NCI-H748 treated with DMSO at 0.1 percent for 48 hours (cell line): ENCODE results near the gene LKAAEAR1.

ENCODE experiments used
- DNase-seq: peaks from one replicate; lab custom pipeline; 2025; lab: John Stamatoyannopoulos, UW

Gene LKAAEAR1

DNA sequence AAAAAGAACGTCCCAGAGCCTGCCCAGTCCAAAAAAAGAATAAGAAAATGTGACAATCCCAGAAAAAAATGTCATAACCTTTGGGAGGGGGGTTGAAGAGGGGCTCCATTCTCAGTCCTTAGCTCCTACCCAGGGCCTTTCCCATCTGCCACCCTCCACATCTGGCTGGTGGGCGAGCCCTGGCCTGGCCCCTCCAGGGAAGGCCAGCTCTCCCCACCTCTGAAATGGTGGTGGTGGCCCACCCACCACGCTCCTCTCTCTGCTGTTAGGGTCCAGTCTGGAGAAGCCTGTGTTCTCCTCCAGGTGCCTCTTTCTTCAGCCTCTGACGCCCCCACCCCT, 5.3 kb downstream of the LKAAEAR1 start:
- DNase-seq = no peak

DNA sequence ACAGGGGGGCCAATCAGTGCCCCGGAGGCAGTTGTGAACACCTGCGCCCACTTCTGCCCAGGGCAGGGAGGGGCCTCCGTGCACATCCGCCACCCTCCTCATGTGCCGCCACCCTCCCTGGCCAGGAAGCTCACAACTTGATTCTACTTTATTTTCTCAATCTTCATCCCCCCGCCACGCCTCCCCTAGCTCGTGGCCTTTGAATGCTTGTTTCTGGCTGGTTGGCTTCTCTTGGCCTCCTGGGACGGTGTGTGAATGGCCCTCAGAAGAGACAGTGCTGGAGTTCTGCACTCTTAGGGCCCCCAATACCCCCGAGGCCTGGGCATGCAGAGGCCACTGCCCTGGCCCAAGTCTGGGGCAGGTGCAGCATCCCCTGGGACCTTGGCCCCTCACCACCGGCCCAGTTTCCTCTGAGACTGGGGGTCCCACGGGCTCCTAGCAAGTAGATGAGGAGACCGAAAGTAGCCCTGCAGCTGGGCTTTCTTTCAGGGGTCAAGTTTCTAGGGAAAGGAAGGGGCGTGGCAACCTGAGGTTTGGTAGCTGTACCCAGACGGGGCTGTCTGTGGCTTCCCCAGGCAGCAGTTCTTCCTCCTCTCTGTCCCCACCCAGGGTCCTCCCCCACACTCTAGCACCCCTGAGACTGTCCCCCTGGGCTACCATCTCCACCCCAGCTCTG, 6.2 kb downstream of the LKAAEAR1 start:
- DNase-seq = no peak

DNA sequence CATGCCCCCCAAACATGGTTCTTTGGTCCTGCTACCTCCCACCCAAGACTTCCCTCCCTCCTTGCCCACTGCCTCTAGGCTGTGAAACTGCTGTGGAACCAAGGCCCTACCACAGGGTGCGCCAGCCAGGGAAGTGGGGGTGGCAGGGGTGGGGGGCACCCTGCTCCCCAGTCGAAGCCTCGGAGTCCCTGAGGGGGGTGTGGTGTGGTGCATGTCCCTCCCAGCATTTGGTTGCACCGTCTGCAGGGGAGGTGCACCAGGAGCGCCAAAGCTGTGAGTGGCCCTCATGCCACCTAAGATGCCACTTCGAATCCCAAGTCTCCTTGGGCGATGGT, 6.7 kb downstream of the LKAAEAR1 start:
- no peak for DNase-seq

DNA sequence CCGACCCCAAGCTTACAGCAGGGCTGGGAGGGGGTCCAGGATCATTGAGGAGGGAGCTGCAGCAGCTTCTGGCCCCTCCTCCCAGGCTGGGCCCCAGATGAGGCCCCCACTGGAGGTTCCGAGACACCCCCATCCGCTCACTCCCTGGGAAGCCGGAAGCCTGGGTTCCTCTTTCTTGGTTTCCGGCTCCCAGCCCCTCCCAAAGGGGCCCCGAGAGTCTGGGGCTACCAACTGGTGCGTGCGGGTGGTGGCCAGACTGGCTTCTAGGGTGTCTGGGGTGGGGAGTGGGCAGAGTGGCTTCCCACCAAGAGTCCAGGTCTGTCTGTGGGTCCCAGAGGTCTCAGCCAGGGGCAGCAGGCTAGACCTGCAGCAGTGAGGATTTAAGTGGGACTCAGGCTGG, 7.1 kb downstream of the LKAAEAR1 start:
- DNase-seq = no peak

DNA sequence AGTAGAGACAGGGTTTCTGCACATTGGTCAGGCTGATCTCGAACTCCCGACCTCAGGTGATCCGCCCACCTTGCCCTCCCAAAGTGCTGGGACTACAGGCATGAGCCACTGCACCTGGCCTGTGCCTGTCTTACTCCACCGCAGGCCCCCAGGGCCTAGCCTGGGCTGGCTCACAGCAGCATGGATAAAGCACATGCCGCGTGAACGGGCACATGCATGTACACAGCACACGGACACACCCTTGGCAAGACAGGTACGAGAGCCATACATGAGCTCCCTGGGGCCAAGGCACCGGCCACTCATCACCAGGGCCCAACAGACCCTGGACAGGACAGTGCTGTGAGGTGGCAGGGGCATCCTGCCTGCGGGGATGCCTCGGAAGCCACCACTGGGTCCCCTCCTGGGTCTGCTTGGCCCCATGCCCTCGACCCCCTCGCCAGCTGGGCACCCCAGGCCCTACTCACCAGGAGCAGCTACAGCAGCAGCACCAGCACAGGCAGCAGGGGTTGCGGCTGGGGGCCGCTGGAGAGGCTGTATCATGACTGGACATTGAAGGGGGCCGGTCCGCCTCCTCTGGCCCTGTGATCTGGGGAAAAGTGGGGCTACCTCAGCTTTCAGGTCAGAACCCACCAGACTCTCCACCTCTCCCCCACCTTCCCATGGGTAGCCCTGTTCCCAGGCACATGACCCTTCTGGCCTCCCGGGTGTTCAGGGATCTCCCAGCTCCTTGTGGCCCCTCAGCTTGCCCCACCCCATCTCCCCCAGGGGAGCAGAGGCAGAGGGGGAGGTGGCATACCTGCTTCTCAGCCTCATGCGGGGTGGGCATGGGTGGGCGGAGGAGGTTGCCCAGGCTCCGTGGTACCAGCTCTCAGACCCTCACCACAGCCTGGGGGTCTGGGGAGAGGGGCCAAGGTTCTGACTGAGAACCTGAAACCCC, 7.9 kb downstream of the LKAAEAR1 start:
- no peak for DNase-seq

DNA sequence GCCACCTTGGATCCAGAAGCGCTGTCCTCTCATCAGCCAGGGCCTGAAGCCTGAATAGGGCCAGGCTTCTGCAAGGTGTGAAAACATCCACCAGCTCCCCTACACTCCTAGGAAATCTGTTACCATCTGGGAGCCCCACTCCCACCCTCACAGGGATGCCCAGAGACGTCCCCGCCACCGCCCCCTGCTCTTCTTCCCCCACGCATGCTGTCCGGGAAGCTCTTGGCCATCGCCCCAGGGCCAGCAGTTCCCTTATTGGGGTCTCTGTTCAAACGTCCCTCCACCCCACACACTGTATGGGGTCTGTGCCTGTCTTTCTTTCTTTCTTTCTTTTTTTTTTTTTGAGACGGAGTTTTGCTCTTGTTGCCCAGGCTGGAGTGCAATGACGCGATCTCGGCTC, 8.6 kb downstream of the LKAAEAR1 start:
- no peak for DNase-seq

DNA sequence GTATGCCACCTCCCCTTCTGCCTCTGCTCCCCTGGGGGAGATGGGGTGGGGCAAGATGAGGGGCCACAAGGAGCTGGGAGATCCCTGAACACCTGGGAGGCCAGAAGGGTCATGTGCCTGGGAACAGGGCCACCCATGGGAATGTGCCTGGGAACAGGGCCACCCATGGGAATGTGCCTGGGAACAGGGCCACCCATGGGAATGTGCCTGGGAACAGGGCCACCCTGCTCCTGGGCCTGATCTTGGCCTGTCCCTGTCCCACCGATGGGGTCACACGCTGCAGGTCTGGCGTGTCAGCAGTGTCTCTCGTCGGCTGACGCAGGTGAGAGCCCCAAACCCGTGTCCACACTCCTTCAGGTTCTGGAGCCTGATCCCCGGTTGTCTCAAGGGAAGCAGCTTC, 9.2 kb downstream of the LKAAEAR1 start:
- DNase-seq = no peak

DNA sequence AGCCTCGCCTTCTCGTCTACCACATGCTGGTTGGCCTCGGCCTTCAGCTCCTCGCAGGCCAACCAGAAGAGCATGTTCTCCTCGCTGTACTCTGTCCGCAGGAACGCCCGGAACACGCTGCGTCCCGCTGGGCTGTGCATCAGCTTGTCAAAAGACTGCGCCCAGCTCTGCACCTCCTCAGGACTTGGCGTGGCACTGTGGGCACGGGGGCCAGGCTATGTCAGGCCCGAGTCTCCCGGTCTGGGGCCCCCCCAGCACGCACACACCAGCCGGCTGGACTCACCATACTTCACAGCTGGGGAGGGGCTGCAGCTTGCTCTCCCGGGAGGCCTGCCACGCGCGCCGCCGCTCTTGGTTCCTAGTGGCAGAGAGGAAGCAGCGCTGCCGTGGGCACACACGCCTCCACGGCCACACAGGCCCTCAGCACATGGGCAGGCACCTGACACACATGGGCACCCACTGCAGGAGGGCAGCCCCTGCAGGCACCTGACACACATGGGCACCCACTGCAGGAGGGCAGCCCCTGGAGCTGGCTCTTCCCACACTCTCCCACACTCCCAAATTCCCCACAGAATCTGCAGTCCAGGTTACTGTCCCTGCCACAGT, 9.9 kb downstream of the LKAAEAR1 start:
- no peak for DNase-seq

DNA sequence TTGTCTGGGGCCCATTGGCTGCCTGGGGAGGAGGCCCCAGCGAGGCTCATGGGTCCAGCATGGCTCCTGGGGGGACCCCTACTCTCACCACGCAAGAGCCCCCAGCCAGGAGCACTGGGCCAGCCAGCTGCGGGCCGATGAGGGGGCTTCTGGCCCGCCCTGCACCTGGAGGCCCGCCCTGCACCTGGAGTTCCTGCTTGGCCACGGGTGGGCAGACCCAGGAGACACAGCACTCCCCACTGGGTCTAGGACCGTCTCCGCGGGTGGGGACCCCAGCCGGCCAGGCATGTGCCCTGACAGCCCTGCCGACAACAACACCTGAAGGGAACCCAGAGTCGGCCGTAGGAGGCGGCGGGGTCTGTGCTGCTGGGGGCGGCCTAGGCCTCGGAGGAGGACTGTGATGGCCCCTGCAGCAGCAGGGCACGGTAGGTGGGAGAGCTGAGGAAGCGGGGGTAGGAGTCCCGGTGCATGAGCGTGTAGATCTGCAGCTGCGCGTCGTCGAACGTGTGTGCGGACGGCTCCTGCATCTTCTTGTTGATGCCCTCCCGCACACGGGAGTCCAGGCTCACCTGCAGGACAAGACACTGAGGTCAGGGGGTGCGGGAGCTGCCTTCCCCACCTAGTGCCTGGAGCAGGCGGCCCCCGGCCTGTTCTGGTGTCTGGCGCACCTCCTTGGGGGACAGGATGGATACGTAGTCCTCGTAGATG, 10.6 kb downstream of the LKAAEAR1 start:
- no peak for DNase-seq

DNA sequence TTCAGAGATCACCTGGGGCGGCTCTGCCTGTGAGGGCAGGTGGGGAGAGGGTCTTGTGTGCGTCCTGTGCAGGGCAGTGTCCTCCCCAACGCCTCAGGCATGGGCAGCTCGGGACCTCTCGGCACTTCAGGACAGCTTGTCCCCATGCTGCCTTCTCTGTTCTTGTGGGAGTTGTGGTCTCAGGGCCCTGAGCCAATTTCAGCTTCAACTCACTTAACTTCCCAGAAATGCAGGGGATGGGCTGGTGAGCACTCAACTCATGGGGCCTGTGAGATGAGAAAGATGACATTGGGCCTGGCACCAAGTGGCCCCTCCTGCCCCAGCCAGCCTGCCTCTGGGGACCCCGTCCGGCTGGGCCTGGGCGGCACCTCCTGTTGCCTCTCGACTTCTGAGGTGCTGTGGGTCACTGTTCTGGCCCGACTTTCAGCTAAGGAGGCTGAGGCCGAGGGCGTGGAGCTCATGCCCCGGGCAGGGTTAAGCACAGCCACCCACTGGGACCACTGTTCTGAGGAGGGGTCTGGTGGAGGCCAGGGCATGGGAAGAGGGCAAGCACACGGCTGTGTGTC, 11.6 kb downstream of the LKAAEAR1 start:
- DNase-seq = no peak

DNA sequence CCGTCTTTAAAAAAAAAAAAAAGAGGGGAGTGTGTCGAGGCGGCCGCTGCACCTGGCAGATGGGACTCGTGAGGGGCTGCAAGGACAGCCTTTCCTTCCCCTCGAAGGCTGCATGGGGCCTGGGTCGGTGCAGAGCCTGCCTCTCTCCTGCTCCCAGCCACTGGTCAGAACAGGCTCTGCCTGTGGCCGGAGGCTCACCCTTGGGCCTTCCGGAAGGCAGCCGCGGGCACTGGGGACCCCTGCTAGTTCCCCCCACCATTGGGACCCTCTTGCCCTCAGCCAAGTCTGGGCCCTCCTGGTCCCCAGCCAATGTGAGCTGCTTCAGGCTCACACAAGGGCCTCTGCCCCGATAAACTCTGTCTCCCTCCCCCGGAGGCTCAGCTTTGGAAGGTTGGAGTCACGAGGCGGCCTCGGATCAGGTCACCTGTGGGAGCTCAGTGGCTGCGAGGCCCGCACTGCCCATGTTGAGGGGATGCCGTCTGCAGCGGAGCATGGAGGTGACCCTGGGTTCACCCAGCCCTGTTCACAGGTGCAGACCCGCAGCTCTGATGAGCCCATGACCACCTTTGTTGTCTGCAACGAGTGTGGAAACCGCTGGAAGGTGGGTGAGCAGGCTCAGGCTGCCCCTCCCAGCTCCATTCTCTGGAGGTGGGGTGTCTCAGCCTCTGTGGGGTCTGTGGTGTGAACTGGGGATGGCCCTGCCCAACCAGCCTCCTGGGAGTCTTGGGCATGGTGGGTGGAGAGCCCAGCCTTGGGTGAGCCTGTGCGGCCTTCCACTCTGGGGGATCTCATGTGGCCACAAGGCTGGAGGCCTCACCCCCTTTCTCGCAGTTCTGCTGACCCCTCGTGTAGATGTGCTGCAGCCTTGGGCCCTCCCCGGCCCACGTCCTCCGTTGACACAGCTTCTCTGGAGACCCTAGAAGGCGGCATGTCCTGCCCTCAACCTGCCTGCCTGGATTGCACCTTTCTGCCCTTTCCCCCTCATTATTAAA, 12.6 kb downstream of the LKAAEAR1 start:
- no peak for DNase-seq

DNA sequence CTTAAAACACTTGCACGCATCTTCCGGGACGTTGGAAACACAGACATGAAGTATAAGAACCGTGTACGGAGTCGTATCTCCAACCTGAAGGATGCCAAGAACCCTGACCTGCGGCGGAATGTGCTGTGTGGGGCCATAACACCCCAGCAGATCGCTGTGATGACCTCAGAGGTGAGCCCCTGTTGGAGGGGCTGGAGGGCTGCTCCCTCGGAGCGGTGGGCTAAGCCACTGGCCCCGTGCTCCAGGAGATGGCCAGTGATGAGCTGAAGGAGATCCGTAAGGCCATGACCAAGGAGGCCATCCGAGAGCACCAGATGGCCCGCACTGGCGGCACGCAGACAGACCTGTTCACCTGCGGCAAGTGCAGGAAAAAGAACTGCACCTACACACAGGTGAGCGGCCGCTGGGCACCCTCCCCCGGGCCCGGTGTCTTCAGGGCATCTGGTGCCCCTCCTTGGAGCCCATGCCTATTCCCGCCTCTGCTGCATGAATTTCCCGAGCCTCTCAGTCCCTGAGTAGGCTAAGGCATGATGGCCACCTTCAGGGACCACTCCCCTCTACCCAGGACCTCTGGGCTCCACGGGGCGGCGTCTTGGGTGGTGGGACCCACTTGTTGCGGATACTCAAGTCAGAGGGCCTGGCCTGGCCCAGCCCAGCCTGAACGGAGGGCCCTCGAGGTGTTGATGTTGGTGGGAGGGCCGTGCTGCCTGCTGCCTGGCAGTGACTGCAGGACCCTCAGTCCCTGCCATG, 13.8 kb downstream of the LKAAEAR1 start:
- DNase-seq = no peak

DNA sequence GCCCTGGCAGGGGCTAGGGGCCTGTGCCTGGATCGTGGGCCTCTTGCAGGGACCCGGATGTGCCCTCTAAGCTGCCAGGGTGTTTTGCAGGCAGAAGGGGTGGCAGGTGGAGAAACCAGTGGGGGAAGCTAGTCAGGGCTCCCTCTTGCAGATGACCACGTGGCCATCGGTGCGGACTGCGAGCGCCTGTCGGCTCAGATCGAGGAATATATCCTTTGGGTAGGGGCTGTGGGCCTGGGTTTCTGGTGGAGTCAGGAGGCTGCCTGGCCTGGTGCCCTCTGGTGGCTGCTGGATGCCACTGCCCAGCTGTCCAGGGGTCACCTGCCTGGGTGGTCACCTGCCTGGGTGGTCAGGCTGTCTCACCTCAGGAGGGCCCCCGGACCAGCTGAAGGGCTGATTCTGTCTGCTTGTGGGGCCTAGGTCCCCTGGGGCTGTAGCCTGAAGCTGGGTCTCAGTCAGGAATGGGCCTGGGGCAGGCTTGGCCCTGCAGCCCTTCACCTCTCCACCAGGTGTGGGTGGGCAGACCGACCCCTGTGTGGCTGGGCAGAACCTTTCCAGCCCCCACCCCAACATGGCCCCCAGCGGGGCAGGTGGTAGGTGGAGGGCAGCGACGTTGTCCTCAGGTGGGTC, 14.5 kb downstream of the LKAAEAR1 start:
- DNase-seq = no peak

DNA sequence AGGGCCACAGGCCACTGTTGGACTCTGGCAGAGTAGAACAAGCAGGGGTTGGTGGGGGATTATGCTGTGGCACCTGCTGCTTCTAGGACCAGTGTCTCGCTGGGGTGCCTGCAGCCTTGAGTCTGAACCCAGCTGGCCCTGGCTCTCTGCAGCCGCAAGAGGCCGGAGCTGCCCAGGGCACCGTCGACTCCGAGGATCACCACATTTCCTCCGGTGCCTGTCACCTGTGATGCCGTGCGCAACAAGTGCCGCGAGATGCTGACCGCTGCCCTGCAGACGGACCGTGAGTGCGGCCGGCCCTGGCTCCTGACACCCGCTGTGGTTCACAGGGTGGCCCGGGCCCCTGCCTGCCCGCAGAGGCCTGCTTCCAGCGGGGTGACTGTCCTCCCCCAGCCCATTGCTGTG, 15.0 kb downstream of the LKAAEAR1 start:
- no peak for DNase-seq

DNA sequence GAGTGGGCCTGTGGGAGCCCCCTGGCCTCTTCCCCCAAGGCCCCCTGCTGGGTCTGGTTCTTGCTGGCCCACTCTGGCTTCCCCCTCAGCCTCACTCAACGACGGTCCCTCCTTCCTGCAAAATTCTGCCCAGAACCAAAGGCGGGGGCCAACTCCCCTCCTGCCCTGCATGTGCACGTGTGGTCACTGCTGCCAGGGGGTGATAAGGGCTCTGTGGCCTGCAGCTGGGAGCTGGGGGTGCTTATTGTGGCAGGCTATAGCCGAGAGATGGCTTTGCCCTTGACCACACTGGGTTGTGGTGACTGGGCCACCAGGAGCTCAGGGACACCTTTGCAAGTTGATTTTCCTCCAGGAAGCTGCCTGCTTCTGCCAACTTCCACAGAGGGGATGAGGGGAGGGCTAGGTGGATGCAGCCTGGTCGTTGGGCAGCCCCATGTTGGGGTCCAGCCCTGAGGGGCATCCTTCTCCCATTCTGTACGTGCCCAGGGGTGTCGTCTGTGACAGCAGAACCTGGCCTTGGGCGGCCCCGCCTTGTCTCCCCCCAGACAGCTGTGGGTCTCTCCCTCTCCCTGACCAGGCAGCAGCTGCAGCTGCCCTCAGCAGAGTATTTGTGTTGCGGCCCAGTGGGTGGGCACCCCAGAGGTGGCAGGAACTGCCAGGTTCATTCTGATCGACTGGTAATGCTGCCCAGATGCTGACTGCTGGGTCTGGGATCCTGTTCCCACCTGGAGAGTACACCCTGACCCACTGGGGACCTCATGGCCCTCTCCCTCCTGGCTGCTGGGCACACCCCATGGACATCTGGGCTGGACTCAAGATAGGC, 15.6 kb downstream of the LKAAEAR1 start:
- DNase-seq = no peak

DNA sequence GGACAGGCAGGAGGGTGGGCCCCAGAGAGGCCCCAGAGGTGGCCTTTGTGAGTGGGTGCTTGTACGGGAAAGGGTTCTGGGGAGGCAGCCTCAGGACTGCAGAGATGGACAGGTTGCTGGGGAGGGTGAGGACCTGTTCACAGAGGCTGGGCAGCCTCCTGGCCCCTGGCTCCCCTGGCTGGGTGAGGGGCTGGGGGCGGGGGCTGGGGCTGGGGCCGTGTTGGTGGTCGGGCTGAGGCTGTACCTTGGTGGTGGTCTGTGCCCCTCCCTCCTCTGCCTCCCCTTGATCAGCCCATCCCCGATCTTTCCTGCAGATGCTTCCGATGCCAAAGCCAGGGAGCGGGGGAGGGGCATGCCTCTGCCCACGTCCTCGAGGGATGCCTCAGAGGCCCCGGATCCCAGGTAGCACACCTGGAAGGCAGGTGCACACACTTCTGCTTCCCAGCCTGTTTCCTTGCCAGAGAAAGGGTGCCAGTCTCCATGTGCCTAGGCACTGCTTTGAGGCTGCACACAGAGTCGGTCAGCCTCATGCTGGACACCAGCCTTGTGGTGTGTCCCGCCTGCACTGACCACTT, 16.4 kb downstream of the LKAAEAR1 start:
- no peak for DNase-seq

DNA sequence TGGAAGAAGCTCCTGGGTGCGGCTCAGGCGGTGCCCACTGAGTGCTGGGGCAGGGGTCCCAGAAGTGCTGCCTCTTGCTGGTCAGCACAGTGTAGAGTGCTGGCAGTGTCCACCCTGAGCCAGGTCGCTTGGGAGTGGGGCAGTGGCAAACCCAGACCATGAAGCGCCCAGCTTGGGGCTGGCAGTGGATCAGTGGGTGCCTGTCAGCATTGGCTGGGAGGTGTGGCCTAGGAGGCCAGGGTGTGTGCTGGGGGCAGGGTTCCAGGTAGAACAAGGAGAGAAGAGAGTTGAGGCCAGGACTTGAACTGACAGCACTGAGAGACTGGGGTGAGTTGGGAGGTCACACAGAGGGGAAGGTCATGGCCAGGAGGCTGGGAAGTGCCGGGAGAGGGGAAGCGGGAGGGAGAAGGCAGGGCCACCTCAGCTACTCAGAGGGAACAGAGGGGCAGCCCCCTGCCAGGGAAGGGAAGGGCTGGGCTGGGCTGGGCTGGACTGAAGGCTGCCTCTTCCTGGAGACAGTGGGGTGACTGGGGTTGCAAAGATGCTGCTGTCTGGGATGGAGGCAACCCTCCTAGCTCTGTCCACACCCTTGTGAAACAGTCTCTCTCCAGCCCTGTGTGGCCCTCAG, 17.1 kb downstream of the LKAAEAR1 start:
- no peak for DNase-seq

DNA sequence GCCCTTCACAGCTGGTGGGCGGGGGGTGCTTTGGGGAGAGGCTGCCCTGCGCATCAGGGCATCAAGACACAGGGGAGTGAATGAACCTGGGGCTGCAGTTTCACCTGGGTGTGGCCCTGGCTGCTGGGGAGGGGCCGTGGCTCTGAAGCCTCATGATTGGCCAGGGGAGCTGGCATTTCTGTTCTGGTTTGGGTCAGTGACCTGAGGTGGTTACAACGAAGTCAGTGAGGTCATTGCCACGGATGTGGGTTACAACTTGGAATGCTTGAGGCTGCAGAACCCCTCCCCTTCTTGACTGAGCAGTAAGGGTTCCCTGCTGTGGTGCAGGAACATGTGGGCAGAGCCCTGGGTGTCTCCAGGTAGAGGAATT, 18.2 kb downstream of the LKAAEAR1 start:
- no peak for DNase-seq
